ENCODE measurements around the gene MTCL1.

The MTCL1 gene

GRCh38 chr18:8685141-8685913, 20.0 kb upstream of the MTCL1 start:
- TF ChIP-seq POLR2AphosphoS5 (IDR thresholded peaks at IDR 0.05; ENCODE audit: low read depth, low read length), result no peak
- TF ChIP-seq TAF1 (IDR thresholded peaks at IDR 0.05; ENCODE audit: borderline replicate concordance, insufficient read depth, low read length), result no peak
- no peak for TF ChIP-seq FOXP2 (optimal IDR thresholded peaks at IDR 0.05; ENCODE audit: borderline replicate concordance, extremely low read depth, extremely low read length, insufficient read depth)
- no peak for TF ChIP-seq REST (IDR thresholded peaks at IDR 0.05; ENCODE audit: insufficient read depth in 1 of 2, low read depth in 2 of 2, low read length in 2 of 2)
- TF ChIP-seq SIN3A (IDR thresholded peaks at IDR 0.05; ENCODE audit: borderline replicate concordance, insufficient read depth, low read length), result no peak

- TF ChIP-seq SIN3A (IDR thresholded peaks at IDR 0.05; ENCODE audit: borderline replicate concordance, insufficient read depth, low read length), result no peak
- no peak for TF ChIP-seq POLR2AphosphoS5 (IDR thresholded peaks at IDR 0.05; ENCODE audit: low read depth, low read length)
- no peak for TF ChIP-seq FOXP2 (optimal IDR thresholded peaks at IDR 0.05; ENCODE audit: borderline replicate concordance, extremely low read depth, extremely low read length, insufficient read depth)
- TF ChIP-seq TAF1 (IDR thresholded peaks at IDR 0.05; ENCODE audit: borderline replicate concordance, insufficient read depth, low read length), result no peak
- TF ChIP-seq REST (IDR thresholded peaks at IDR 0.05; ENCODE audit: insufficient read depth in 1 of 2, low read depth in 2 of 2, low read length in 2 of 2), result no peak
These were observed 19.5 kb upstream of the MTCL1 start for GRCh38 chr18:8685914-8686216.

- TF ChIP-seq TAF1 (IDR thresholded peaks at IDR 0.05; ENCODE audit: borderline replicate concordance, insufficient read depth, low read length), result no peak
- no peak for TF ChIP-seq FOXP2 (optimal IDR thresholded peaks at IDR 0.05; ENCODE audit: borderline replicate concordance, extremely low read depth, extremely low read length, insufficient read depth)
- TF ChIP-seq SIN3A (IDR thresholded peaks at IDR 0.05; ENCODE audit: borderline replicate concordance, insufficient read depth, low read length), result no peak
- no peak for TF ChIP-seq POLR2AphosphoS5 (IDR thresholded peaks at IDR 0.05; ENCODE audit: low read depth, low read length)
- no peak for TF ChIP-seq REST (IDR thresholded peaks at IDR 0.05; ENCODE audit: insufficient read depth in 1 of 2, low read depth in 2 of 2, low read length in 2 of 2)
These were observed 18.7 kb upstream of the MTCL1 start for GRCh38 chr18:8686611-8687010.

GRCh38 chr18:8688216-8688800, 17.0 kb upstream of the MTCL1 start:
- TF ChIP-seq FOXP2 (optimal IDR thresholded peaks at IDR 0.05; ENCODE audit: borderline replicate concordance, extremely low read depth, extremely low read length, insufficient read depth), result no peak

- TF ChIP-seq SIN3A (IDR thresholded peaks at IDR 0.05; ENCODE audit: borderline replicate concordance, insufficient read depth, low read length) (no peak), FOXP2 (optimal IDR thresholded peaks at IDR 0.05; ENCODE audit: borderline replicate concordance, extremely low read depth, extremely low read length, insufficient read depth) (no peak), REST (IDR thresholded peaks at IDR 0.05; ENCODE audit: insufficient read depth in 1 of 2, low read depth in 2 of 2, low read length in 2 of 2) (no peak), POLR2AphosphoS5 (IDR thresholded peaks at IDR 0.05; ENCODE audit: low read depth, low read length) (no peak), TAF1 (IDR thresholded peaks at IDR 0.05; ENCODE audit: borderline replicate concordance, insufficient read depth, low read length) (no peak)
These were observed 16.5 kb upstream of the MTCL1 start for GRCh38 chr18:8688816-8689215.

Data from PFSK-1 (cell line).